GM21367 (cell line): ENCODE measurements around the gene POLR2J3.
"Not testable (repeated sequence)": the region's sequence is repeated elsewhere in the genome, so short reads cannot be mapped to it uniquely, and the experiment has no call there.

Experiments used
- ATAC-seq: cut with Tn5 transposase; IDR thresholded peaks from one replicate; pipeline ENCODE4 v1.9.1; 2021; ENCODE audit not compliant: unreplicated experiment

Gene POLR2J3

DNA sequence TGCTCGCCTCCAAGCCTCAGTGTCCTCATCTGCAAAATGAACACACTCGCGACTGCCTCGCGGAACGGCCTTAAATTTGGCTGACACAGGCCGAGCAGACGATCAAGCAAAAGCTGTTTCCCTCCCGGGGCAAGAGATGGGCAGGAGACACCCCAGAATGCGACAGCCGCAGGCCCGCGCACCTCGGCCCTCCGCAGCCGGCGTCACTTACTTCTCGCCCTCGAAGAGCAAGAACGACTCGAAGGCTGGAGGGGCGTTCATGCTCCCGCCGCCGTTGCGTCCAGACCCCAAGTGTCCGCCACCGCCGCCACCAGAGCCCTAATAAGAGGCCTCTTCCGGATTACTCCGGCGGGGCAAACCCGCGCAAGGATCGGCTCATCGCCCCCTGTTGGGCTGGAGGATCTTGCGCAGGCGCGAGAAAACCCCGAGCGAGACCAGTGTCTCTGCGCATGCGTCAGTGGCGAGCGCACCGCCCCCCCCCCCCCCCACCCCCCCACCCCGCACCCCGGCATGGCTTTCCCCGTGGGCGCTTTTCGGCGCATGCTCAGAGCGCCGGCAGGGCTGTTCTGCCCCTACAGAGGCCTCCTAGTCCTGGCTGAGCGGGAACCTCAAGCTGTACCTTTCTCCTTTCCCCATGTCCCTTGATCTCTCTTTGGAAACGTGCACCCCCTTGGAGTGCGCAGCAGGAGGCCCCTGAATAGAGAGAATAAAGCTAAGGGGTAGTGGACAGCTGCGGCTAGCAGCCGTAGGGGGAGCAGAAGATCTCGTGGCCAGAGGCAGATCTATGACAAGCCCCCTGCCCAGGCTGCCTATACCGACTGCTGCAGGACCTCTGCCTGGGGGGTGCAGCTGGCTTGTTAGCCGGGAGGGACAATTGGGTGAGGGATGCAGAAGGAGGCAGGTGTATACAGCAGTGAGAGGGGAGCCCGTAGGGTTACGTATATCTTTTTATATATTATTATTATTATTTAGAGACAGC, at the start of gene POLR2J3:
TSS of gene POLR2J3 (minus strand) at position 323 of the 979 bp plus-strand sequence. CDS start at position 261, 62 bp downstream.
- ATAC-seq: peak; percentile 90

DNA sequence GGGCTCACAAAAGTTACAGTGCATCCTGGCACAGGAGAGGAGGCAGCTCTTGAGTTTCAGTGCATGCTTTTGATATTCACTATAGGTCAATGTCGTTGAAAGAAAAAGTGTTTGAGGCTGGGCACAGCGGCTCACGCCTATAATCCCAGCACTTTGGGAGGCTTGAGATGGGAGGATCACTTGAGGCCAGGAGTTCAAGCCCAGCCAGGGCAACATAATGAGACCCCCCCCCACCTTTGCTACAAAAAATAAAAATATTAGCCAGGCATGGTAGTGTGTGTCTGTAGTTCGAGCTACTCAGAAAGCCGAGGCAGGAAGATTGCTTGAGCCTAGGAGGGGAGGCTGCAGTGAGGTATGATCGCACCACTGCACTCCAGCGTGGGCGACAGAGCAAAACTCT, 45.7 kb upstream of the POLR2J3 start:
- not testable (repeated sequence) for ATAC-seq

DNA sequence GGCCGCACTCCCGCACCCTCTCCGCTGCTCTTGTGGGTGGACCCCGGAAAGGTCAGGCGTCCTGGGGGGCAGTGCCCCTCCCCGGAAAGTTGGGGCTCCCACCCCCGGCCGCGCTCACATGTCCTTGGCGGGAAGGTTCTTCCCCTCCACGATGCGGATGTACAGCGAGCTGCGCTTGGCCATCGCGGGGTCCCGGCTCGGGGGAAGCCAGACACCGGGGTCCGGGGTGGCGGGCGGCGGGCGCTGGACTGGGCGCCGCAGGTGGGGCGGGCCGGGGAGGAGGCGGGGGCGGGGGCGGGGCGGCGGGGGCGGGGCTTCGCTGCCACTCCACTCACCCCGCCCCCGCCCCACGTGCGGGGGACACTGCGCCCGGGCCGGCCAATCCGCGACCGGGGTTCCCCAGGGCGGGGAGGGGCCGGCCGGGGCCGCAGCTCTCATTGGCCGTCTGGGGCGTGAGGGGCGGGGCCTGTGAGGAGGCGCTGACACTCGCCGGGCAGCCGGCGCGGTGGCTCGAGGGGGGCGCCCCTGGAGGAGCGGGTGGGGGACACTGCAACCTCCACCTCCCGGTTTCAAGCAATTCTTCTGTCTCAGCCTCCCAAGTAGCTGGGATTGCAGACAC, 44.2 kb upstream of the POLR2J3 start, which contains the start of gene RASA4:
TSS of gene RASA4 (minus strand) at position 250 of the 619 bp plus-strand sequence. CDS start at position 183, 67 bp downstream.
- peak; percentile 59 for ATAC-seq

DNA sequence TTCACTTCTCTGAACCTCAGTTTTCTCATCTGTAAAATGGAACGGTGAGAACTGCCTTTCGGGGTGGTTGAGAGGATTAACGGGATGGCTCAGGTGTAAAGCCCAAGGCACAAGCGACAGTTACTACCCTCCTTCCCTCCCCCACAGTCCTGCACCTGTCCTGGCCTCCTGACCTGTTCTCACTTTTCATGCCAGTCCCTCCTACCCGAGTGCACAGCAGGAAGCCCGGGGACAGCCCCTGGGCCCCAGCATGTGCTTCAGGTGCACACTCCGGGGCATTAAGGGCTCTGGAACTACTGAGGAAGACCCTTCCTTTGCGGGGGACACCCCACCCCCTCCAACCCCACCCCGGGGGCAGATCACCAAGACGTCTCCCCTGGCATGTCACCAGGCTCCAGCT, 43.5 kb upstream of the POLR2J3 start:
- ATAC-seq: not testable (repeated sequence)

DNA sequence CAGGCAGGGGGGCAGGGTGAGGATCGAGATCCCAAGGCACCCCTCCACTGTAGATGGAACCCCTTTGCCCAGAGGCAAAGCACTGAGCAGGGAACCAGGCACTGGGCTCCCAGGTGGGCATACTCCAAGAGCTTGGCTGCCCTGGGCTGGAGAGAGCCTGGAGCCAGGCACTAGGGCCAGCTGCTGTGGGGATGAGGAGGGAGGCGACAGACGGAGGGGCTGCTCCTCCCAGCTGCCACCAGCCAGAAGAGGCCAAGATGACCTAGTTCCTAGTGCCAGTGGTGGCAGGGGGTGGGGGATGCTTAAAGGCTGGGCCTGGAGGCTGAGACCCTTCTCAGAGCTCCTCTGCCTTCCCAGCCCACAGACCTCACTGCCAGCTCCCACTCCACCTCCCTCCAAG, 42.5 kb upstream of the POLR2J3 start:
- not testable (repeated sequence) for ATAC-seq

DNA sequence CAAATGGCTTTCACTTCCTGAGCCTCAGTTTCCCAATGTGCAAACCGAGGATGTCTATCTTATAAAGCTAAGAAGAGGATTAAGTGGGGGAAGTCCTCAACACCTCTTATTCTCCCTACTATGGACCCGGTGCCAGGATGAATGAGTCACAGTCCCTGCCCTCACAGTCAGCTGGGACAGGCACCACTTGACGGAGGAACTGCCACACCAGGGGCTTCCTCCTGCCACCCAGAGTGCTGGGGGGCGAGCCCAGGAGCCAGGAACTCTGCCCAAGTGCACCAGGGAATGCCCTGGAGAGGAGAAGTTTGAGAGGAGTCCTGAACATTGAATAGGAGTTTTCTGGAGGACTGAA, 41.9 kb upstream of the POLR2J3 start:
- ATAC-seq: peak; percentile 16

DNA sequence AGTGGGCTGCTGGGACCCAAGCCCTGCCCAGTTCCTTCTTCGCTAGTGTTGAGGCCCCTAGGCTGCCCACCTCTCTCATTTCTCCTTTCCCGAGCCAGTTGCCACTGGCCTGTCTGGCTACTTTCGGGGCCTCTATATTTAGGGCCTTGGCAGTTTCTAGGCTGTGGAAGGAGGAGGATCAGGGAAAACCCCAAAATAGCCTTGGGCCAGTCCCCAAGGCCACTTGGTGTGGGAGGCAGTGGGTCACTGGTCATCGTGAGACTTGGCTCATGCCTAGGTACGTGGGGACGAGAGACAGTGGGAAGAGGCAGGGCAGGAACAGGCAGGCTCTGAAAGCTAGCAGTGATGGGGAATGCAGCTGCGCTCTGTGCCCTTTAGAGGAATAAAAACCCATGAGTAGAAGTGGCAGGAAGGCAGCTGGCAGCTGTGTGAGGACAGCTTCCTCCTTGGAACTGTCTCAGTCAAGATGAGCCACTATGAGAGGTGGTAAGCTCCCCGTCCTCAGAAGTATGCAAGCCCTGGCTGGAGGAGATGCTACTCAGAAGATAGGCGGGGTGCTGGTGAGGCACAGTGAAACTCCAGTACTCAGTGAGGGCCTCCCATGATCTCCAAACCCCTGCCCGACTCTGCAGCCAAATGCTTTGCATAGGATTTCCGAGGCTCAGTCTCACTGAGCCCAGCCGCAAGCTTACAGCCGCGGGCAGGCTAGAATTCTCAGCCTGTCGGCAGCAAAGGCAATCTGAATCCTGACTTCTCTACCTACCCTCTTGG, 41.4 kb upstream of the POLR2J3 start:
- ATAC-seq: peak; percentile 51

DNA sequence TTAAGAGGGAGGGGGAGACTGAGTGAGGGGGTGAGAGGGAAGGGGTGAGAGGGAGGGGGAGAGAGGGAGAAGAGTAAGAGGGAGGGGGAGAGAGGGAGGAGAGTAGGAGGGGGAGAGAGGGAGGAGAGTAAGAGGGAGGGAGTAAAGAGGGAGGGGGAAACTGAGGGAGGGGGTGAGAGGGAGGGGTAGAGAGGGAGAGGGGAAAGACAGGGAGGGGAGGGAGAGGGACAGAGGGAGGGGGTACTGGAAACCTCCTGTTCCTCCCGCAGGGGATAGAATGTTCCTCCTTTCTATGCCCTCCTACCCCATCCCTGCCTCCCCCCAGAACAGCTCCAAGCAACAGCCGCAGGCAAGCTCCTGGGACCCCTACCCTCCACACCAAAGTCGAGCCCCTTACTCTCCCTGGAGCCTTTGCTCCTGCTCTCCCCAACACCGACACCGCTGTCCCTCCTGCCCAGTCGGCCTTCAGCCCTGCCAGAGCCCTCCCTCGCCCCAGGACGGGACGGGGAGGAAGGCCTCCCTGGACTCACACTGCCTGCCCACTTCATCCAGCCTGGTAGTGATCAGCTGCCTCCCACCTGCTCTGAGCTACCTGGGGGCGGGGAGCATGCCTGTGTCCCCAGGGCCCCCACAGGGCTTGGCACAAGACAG, 39.4 kb upstream of the POLR2J3 start:
- ATAC-seq: not testable (repeated sequence)

DNA sequence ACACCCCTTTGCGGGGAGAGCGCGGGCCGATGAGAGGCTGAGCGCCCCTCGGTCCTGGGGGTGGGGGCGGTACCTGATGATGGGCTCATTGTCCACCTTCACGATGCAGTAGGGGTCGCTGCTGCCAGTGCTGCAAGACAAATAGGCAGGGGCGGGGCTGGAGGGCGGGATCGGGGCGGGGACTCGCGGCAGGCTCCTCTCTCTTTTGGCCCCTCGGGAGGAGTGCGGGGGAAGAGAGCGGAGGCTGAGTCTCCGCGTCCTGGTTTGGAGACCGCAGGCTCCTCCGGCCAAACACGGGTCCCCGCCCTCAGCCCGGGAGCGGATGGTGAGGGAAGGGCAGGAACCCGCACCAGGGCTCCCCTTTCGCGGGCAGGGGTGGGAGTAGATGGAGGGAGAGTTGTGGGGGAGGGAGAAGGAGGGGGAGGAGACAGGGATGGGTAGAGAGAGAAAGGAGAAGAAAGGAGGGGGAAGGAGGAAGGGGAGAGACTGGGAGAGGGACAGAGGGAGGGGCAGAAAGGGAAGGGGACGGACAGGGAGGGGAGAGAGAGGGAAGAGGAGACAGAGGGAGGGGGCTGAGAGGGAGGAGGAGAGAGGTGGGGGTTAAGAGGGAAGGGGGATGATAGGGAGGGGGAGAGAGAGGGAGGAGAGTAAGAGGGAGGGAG, 38.8 kb upstream of the POLR2J3 start:
- ATAC-seq: peak; percentile 28

DNA sequence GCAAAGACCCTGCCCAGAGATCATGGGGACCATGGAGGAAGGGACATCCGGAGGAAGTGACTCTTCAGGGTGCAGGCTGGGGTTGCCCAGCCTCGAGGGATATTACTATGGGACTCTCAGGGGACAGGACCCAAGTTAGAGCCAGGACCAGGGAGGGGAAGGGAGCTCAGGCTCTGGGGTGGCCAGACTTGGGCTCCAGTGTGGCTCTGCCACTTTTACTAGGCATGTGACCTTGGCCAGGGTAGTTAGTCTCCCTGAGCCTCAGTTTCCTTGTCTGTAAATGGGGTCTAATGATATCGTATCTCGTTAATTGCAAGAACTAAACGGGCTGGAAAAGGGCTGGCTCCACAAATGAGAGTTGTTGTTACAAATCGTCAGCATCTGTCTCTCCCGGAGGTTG, 38.1 kb upstream of the POLR2J3 start:
- not testable (repeated sequence) for ATAC-seq

DNA sequence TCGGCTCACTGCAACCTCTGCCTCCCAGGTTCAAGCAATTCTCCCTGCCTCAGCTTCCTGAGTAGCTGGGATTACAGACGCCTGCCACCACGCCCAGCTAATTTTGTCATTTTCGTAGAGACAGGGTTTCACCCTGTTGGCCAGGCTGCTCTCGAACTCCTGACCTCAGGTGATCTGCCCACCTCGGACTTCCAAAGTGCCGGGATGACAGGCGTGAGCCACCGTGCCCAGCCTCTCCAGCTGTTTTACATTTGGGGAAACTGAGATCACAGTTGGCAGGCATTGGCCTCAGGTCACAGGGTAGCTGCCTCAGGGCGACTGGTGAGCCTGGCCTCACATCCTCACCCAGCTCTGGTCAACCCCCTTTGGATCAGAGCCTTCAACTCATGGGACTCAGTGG, 37.4 kb upstream of the POLR2J3 start:
- not testable (repeated sequence) for ATAC-seq

DNA sequence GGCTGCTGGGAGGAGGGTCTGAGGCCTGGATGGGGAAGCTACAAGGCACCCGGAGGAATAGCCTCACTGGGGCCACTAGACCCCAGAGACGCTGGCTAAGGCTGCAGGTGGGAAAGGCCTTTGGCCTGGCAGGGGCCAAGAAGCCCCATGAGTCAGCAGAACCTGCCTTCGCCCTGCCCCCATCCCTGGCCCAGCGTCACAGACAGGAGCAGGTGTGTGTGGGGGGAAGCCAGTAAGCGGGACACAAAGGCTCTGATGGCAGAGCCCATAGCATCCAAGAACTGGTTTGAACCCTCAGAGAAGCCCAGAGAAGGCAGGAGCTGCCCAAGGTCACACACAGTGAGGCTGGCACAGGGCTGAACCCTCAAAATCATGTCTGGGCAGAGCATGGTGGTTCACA, 34.5 kb upstream of the POLR2J3 start:
- ATAC-seq: not testable (repeated sequence)

DNA sequence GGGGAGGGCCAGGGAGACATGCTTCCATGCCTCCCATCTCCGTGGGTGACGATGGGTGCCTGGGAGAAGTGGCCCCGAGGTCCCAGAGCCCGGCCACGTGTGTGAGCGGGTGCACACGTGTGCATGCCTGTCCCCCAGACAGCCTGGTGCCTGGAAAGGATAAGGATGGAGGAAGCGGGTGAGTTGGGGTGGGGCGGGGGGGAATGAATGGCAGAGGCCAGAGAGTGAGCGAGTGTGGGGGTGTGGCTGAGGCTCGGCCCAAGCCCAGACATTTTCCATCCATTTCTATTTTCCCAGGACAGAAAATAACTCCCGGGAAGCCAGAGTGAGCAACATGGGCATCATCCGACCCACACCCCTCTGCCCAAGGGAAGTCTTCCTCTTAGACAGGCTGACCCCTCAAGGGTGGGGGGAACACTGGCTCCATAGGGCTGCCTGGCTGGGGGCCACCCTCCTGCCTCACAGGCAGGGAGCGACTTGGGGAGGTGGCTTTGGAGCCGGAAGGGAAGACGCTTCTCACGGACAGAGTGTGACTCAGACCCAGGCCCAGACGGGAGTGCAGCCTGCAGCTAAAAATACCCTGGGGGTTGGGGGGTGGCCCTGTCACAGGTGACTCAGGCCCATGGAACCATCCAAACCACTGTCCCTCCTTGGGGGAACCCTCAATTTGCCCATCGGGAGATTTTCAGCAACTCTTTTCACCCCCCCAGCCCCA, 32.2 kb upstream of the POLR2J3 start:
- not testable (repeated sequence) for ATAC-seq

DNA sequence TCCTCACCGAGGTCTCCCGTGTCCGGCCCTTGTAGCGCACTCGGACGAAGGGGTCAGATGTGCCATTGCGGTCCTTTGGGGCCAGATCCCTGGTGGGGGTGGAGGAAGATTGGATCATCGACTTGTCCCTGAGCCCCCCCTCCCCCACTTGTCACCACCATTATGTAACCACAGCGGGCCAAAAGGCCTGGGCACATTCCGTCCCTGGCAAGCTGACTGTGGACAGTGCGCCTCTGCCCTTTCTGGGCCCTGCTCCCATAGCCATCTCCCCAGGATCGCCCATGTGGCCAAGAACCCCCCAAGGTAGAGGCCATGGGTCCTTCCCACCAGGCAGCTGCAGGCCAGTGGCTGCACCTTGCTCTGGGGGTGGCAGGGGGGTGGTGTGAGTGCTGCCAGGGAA, 29.9 kb upstream of the POLR2J3 start:
- not testable (repeated sequence) for ATAC-seq

DNA sequence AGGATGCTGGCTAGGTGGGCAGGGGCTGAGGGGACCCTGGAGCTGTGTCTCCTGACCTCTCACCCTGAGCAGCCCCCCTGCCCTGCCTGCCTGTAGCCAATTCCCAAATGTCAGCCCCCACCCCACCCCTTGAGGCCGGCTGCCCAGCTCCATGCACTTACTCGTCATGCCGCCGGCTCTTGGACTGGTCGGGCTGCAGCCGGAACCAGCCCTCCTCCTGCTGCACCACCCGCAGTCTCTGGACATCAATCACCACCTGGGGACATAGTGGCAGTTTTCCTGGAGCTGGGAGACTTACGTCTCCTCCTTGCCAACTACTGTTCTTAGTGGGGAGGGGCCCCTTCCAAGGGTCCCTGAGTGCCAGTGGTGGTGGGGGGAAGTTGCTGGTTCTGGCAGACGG, 27.3 kb upstream of the POLR2J3 start:
- ATAC-seq: not testable (repeated sequence)

DNA sequence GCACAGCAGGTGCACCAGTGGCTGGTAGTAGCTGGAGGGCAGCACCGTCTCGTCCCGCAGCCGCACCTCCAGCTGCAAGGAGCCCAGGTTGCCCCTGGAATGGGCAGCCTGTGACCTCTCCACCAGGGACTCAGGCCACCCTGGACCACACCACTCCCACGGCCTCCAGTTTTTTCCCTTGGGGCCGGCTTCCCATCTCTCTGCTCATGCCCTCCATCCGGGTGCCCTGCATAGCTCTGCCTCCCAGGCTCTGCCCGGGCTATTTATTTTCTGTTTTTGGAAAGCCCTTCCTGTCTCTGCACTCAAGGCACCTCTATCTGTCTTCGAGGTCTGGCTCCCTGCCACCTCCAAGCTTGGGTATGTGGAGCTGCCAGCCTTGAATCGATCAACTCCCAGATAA, 23.7 kb upstream of the POLR2J3 start:
- not testable (repeated sequence) for ATAC-seq

DNA sequence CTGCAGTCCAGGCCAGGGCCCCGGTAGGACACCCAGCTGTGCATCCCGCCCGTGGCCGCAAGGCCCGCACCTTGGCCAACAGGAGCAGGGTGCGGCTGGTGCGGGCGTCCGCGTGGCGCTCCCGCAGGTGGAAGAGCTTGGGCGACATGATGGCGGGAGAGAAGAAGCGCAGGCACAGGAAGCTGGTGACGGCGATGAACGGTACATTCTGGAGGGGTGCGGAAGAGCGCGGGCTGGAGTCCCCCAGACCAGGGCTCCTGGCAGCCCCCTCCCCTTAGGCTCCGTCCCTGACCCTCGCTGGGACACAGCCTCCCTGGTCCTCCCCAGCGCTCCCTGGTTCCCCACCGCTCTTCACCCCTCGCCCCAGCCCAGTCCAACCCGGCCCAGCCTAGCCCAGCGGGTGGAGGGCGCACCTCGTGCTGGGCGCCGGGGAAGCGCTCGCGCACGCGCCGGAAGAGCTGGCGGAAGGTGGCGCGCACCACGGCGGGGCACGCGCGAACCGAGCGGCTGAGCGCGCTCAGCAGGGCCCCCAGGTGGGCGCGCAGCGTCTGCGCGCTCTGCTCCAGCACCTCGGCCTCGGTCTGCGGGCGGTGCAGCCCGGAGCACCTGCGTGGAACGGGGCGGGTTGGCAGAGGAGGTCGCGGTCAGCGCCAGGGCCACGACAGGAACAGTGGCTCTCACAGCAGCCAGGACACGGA, 21.4 kb upstream of the POLR2J3 start:
- peak; percentile 50 for ATAC-seq

DNA sequence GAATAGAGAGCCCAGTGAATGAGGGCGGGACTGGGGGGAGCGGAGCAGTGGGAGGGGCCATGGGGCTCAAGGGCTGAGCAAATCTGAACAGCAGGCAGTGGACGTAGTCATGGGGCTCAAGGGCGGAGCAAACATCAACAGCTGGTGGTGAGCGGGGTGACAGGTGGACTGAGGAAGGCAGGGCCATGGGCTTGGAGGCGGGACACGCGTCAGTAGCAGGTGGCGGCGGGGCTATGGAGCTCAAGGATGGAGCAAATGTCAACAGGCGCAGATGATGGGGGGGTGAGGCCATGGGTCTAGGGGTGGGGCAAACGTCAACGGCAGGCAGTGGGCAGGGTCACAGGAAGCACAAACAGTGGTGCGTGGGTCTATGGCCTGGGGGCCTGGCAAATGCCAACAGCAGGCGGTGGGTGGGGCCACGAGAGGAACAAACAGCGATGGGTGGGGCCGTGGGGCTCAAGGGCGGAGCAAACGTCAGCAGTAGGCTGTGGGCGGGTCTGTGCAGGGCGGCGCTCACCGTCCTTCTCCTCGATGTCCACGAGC, 20.2 kb upstream of the POLR2J3 start:
- peak; percentile 45 for ATAC-seq

DNA sequence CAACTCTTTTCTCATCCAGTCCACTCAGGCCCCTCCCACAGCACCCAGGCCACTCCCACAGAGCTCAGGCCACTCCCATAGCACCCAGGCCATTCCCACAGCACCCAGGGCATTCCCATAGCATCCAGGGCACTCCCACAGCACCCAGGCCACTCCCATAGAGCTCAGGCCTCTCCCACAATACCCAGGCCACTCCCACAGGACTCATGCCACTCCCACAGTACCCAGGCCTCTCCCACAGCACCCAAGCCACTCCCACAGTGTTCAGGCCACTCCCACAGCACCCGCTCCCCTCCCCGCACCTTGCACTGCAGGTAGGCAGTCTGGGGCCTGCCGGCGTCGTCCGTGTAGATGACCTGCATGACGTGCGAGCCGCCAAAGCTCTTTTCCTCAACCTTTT, 17.5 kb upstream of the POLR2J3 start:
- ATAC-seq: peak; percentile 38
